Common myeloid progenitor, CD34-positive (primary cell): ENCODE data around the gene TRIO.

Source experiments
- CTCF ChIA-PET: fragments of 350-600 bp; sonication (Branson Sonifier 250); formaldehyde crosslinking; loops from one replicate; lab custom pipeline; 2021; ENCODE audit warnings: antibody characterized with exemption; lab: Charles Lee
- POLR2A ChIA-PET: fragments of 350-600 bp; sonication (Branson Sonifier 250); formaldehyde crosslinking; loops from one replicate; lab custom pipeline; 2021; ENCODE audit warnings: antibody characterized with exemption; lab: Charles Lee
- DNase-seq, 3 donors: peaks; one replicate each; pipeline versions ENCODE4 v3.0.0 to v3.0.0-alpha.2; 2013
- H3K27ac ChIP-seq, 2 experiments: 1 replicate in 1 of 2; 2 replicates in 1 of 2; pipeline ENCODE4 v1.7.0; 2013; ENCODE audit warnings: inconsistent platforms in 2 of 2, low read length in 2 of 2, mild to moderate bottlenecking in 2 of 2, low read depth in 1 of 2, moderate library complexity in 1 of 2; ENCODE audit not compliant: severe bottlenecking in 2 of 2, insufficient read depth in 1 of 2, poor library complexity in 1 of 2
- H3K27me3 ChIP-seq, 5 experiments: replicated peaks in 2 of 5; 1 replicate in 3 of 5; 2 replicates in 2 of 5; pipeline versions ENCODE4 v1.6.1 to v1.7.0; 2013; ENCODE audit warnings: low read length in 4 of 5, mild to moderate bottlenecking in 2 of 5, moderate library complexity in 2 of 5, inconsistent platforms in 1 of 5; ENCODE audit not compliant: insufficient read depth in 5 of 5, control insufficient read depth in 4 of 5
- H3K36me3 ChIP-seq, 4 experiments: 1 replicate in 2 of 4; 2 replicates in 2 of 4; pipeline versions ENCODE4 v1.6.1 to v1.7.0; 2013; ENCODE audit warnings: low read length in 3 of 4, control low read depth in 1 of 4, mild to moderate bottlenecking in 1 of 4; ENCODE audit not compliant: control insufficient read depth in 4 of 4, insufficient read depth in 4 of 4
- H3K4me1 ChIP-seq, 4 experiments: 1 replicate in 3 of 4; 2 replicates in 1 of 4; pipeline versions ENCODE4 v1.6.1 to v1.7.1; 2013; ENCODE audit warnings: low read length in 3 of 4, mild to moderate bottlenecking in 3 of 4, control low read depth in 1 of 4, inconsistent platforms in 1 of 4, moderate library complexity in 1 of 4; ENCODE audit not compliant: control insufficient read depth in 4 of 4, insufficient read depth in 4 of 4; ENCODE audit errors: control extremely low read depth in 1 of 4
- H3K4me3 ChIP-seq, 7 experiments: 1 replicate in 4 of 7; 2 replicates in 3 of 7; pipeline versions ENCODE4 v1.5.1 to v1.7.0; 2013; ENCODE audit warnings: mild to moderate bottlenecking in 7 of 7, low read length in 6 of 7, moderate library complexity in 6 of 7, inconsistent platforms in 2 of 7, low read depth in 2 of 7, control low read depth in 1 of 7; ENCODE audit not compliant: insufficient read depth in 4 of 7, control insufficient read depth in 1 of 7; ENCODE audit errors: extremely low read depth in 1 of 7
- H3K9me3 ChIP-seq, 5 experiments: 1 replicate in 4 of 5; 2 replicates in 1 of 5; pipeline versions ENCODE4 v1.6.1 to v1.7.1; 2013; ENCODE audit warnings: low read length in 4 of 5, mild to moderate bottlenecking in 2 of 5, inconsistent platforms in 1 of 5, low read depth in 1 of 5, moderate library complexity in 1 of 5; ENCODE audit not compliant: control insufficient read depth in 4 of 5, insufficient read depth in 2 of 5; ENCODE audit errors: control extremely low read depth in 1 of 5
- WGBS: methylation state at CpG from one replicate; pipeline ENCODE4 v1.1.5; 2013; ENCODE audit not compliant: insufficient coverage; 5-methylcytosine and 5-hydroxymethylcytosine counted together

The TRIO gene

GRCh38 chr5:14405706-14406553, 262.8 kb downstream of the TRIO start:
- POLR2A ChIA-PET = no interaction called here
- WGBS = 97% methylated on average over 11 of the region's 22 CpGs
- CTCF ChIA-PET = no interaction called here
- Histone ChIP-seq H3K27ac (no peak overlapping the region), H3K4me1 (no peaks in the 10 kb centered on the region), H3K36me3 (peaks cover 15 to 67% (median 41%) of the 10 kb centered on the region in 4 experiments), H3K4me3 (no peak overlapping the region), H3K9me3 (no peaks in the 10 kb centered on the region), H3K27me3 (no peaks in the 10 kb centered on the region)
- no peak for DNase-seq

- 97% methylated on average over 7 of the region's 12 CpGs for WGBS
- peaks cover 15 to 67% (median 45%) of the 10 kb centered on the region in 4 experiments for H3K36me3 ChIP-seq
- POLR2A ChIA-PET = no interaction called here
- CTCF ChIA-PET = no interaction called here
- H3K27ac ChIP-seq = no peak overlapping the region
- H3K4me1 ChIP-seq = no peaks in the 10 kb centered on the region
- no peak overlapping the region for H3K4me3 ChIP-seq
- no peaks in the 10 kb centered on the region for H3K9me3 ChIP-seq
- no peaks in the 10 kb centered on the region for H3K27me3 ChIP-seq
- DNase-seq = no peak
These were observed 263.4 kb downstream of the TRIO start for GRCh38 chr5:14406554-14406849.

- POLR2A ChIA-PET = no interaction called here
- no peak overlapping the region for H3K27ac ChIP-seq
- H3K4me1 ChIP-seq = no peaks in the 10 kb centered on the region
- WGBS = 96% methylated on average over 4 of the region's 5 CpGs
- no peaks in the 10 kb centered on the region for H3K27me3 ChIP-seq
- CTCF ChIA-PET = interaction anchor here (0.9 kb wide), 1 partner anchor 12 kb away, joined by 3 read pairs; no protein-coding TSS in a partner anchor
- H3K9me3 ChIP-seq = no peaks in the 10 kb centered on the region
- H3K4me3 ChIP-seq = no peak overlapping the region
- DNase-seq = no peak
- peaks cover 14 to 65% (median 44%) of the 10 kb centered on the region in 4 experiments for H3K36me3 ChIP-seq
These were observed 263.9 kb downstream of the TRIO start for GRCh38 chr5:14407051-14407450.

GRCh38 chr5:14407746-14408175, 264.6 kb downstream of the TRIO start:
- no peak overlapping the region for H3K4me3 ChIP-seq

GRCh38 chr5:14408969-14409586, 265.9 kb downstream of the TRIO start:
- DNase-seq = no peak
- Histone ChIP-seq H3K27me3 (no peaks in the 10 kb centered on the region), H3K9me3 (no peaks in the 10 kb centered on the region), H3K4me3 (no peak overlapping the region), H3K36me3 (peaks cover 14 to 82% (median 53%) of the 10 kb centered on the region in 4 experiments), H3K27ac (no peak overlapping the region), H3K4me1 (no peaks in the 10 kb centered on the region)
- ChIA-PET CTCF (interaction anchor here (0.5 to 0.6 kb wide), 2 partner anchors 35 to 239 kb away, joined by 3 read pairs; no protein-coding TSS in a partner anchor), POLR2A (no interaction called here)
- 100% methylated on average over 5 of the region's 14 CpGs for WGBS

More at GRCh38 chr5:14407746-14408175, 264.6 kb downstream of the TRIO start:
- Histone ChIP-seq H3K27ac (no peak overlapping the region), H3K27me3 (no peaks in the 10 kb centered on the region), H3K9me3 (no peaks in the 10 kb centered on the region), H3K4me1 (no peaks in the 10 kb centered on the region), H3K36me3 (peaks cover 14 to 71% (median 45%) of the 10 kb centered on the region in 4 experiments)
- ChIA-PET POLR2A (no interaction called here), CTCF (interaction anchor here (0.9 kb wide), 1 partner anchor 13 kb away, joined by 3 read pairs; no protein-coding TSS in a partner anchor)
- DNase-seq = no peak
- WGBS = 100% methylated on average over 4 of the region's 5 CpGs

GRCh38 chr5:14410068-14410393, 266.9 kb downstream of the TRIO start:
- H3K36me3 ChIP-seq = peaks cover 14 to 91% (median 59%) of the 10 kb centered on the region in 4 experiments
- POLR2A ChIA-PET = no interaction called here
- no peak overlapping the region for H3K4me3 ChIP-seq
- H3K27ac ChIP-seq = no peak overlapping the region
- no peaks in the 10 kb centered on the region for H3K4me1 ChIP-seq
- no peaks in the 10 kb centered on the region for H3K9me3 ChIP-seq
- WGBS = 93% methylated on average over 10 of the region's 12 CpGs
- no peak for DNase-seq
- H3K27me3 ChIP-seq = no peaks in the 10 kb centered on the region
- CTCF ChIA-PET = no interaction called here
